ENCODE data around the gene ALG1L2. TPM values are rescaled to one million over a fixed set of nuclear protein-coding genes. Genes with fewer than 3 reads are reported as not detected.
"Not testable (repeated sequence)": the region's sequence is repeated elsewhere in the genome, so short reads cannot be mapped to it uniquely, and the experiment has no call there.

Gene ALG1L2
- total and polyA plus RNA-seq, 2 of the 4 experiments (the other 2 are of a cell fraction): not detected

- H3K9me3 ChIP-seq (ENCODE audit: control insufficient read depth, insufficient read depth, low read length); H4K20me1 ChIP-seq (ENCODE audit: insufficient read depth, low read length); H3K4me1 ChIP-seq (ENCODE audit: control insufficient read depth, insufficient read depth, low read length); H3K27me3 ChIP-seq (ENCODE audit: control insufficient read depth, insufficient read depth, low read length); CTCF ChIA-PET; BruUV-seq (replicated peaks); in situ Hi-C loops (cut with MboI; ENCODE audit: low sequenced_read_pairs); intact Hi-C loops (cut with micrococcal nuclease); H3K9me1 ChIP-seq (ENCODE audit: insufficient read depth, low read length); dilution Hi-C loops (cut with HindIII; ENCODE audit: low sequenced_read_pairs, unreplicated experiment); H3K36me3 ChIP-seq (ENCODE audit: control insufficient read depth, insufficient read depth, low read length): not testable (repeated sequence)
- H2BK120ac ChIP-seq (ENCODE audit: low read depth, low read length): peak overlapping the region; percentile 77
- peak overlapping the region; percentile 85 for H3K56ac ChIP-seq (ENCODE audit: extremely low read depth, insufficient read depth, low read length)
- H3K23ac ChIP-seq (ENCODE audit: low read depth, low read length): peak overlapping the region; percentile 96
- H3K4me2 ChIP-seq (ENCODE audit: low read depth, low read length): peak overlapping the region; percentile 64
- peak overlapping the region; percentile 45 for H3K4me3 ChIP-seq (ENCODE audit: insufficient read depth, low read depth, low read length)
- POLR2A ChIA-PET (ENCODE audit: unreplicated experiment): interaction anchor here (0.7 kb wide), 1 partner anchor 1902 kb away, joined by 3 read pairs; no protein-coding TSS in a partner anchor
- TF ChIP-seq MAZ (IDR thresholded peaks at IDR 0.05; ENCODE audit: borderline replicate concordance, low read depth, low read length) (peak; percentile 30; the same call in 1 of the 2 replicates), USF2 (IDR thresholded peaks at IDR 0.05; ENCODE audit: low read depth, low read length) (peak; percentile 71)
- peak; percentile 92 for DNase-seq
- peak overlapping the region; percentile 94 for H4K91ac ChIP-seq (ENCODE audit: insufficient read depth, low read depth, low read length)
- peak overlapping the region; percentile 55 for H3K27ac ChIP-seq (ENCODE audit: insufficient read depth, low read length)
- WGBS, 2 experiments (ENCODE audit: extremely low coverage in 2 of 2, insufficient read length in 1 of 2): 0% methylated on average over 6 of the region's 63 CpGs; no CpG with 5 or more reads in 1 of the 2 experiments
- H2AFZ ChIP-seq (replicated peaks; ENCODE audit: low read length, poor library complexity): peak overlapping the region; percentile 87
- H2AK5ac ChIP-seq (ENCODE audit: low read depth, low read length): peak overlapping the region; percentile 84
- H4K5ac ChIP-seq (ENCODE audit: low read depth, low read length): peak overlapping the region; percentile 44
- peak overlapping the region; percentile 9; the same call in 1 of the 2 replicates for H2BK20ac ChIP-seq (ENCODE audit: low read depth, low read length)
- peak overlapping the region; percentile 89 for H3K4ac ChIP-seq (ENCODE audit: low read depth, low read length)
- peak overlapping the region; percentile 30 for H3K18ac ChIP-seq (ENCODE audit: low read depth, low read length)
- peak; percentile 45 for ATAC-seq (ENCODE audit: low read depth)
- H3K79me1 ChIP-seq (ENCODE audit: low read depth in 1 of 2, low read length in 2 of 2): peaks cover 8 to 16% of the 10 kb centered on the region in 2 experiments; a peak in 1 of 4 replicates
- H2BK15ac ChIP-seq (ENCODE audit: low read depth, low read length): peak overlapping the region; percentile 95; the same call in 2 of the 3 replicates
- H4K8ac ChIP-seq (ENCODE audit: low read depth in 2 of 2, low read length in 2 of 2): peak overlapping the region; percentile 95 to 98
- peak overlapping the region; percentile 84 for H3K14ac ChIP-seq (replicated peaks; ENCODE audit: low read depth, low read length)
- peak overlapping the region; percentile 52 for H3K9ac ChIP-seq (ENCODE audit: low read depth, low read length)
- peak overlapping the region; percentile 85 for H2AK9ac ChIP-seq (replicated peaks; ENCODE audit: low read depth, low read length, poor library complexity)
- peak overlapping the region; percentile 65 for H2BK5ac ChIP-seq (ENCODE audit: low read depth, low read length, poor library complexity, severe bottlenecking)
Measured at GRCh38 chr3:130111865-130112747, 30.5 kb downstream of the ALG1L2 start.

- ATAC-seq (ENCODE audit: low read depth); in situ Hi-C loops (cut with MboI; ENCODE audit: low sequenced_read_pairs): not testable (repeated sequence)
Measured at GRCh38 chr3:130112748-130113073, 31.1 kb downstream of the ALG1L2 start.

More at GRCh38 chr3:130112748-130113073, 31.1 kb downstream of the ALG1L2 start:
- Histone ChIP-seq H3K23ac (ENCODE audit: low read depth, low read length) (peak overlapping the region; percentile 96), H2BK15ac (ENCODE audit: low read depth, low read length) (peak overlapping the region; percentile 95; the same call in 2 of the 3 replicates), H4K8ac (ENCODE audit: low read depth in 2 of 2, low read length in 2 of 2) (peak overlapping the region; percentile 95 to 98), H2BK20ac (ENCODE audit: low read depth, low read length) (peak overlapping the region; percentile 9), H3K4me3 (ENCODE audit: insufficient read depth, low read depth, low read length) (peak overlapping the region; percentile 45), H2AK5ac (ENCODE audit: low read depth, low read length) (peak overlapping the region; percentile 84), H3K9ac (ENCODE audit: low read depth, low read length) (peak overlapping the region; percentile 52), H2BK120ac (ENCODE audit: low read depth, low read length) (peak overlapping the region; percentile 77), H2AK9ac (replicated peaks; ENCODE audit: low read depth, low read length, poor library complexity) (peak overlapping the region; percentile 85), H3K14ac (replicated peaks; ENCODE audit: low read depth, low read length) (peak overlapping the region; percentile 84), H4K5ac (ENCODE audit: low read depth, low read length) (peak overlapping the region; percentile 44), H2AFZ (replicated peaks; ENCODE audit: low read length, poor library complexity) (peak overlapping the region; percentile 87), H3K4ac (ENCODE audit: low read depth, low read length) (peak overlapping the region; percentile 89), H3K79me1 (ENCODE audit: low read depth in 1 of 2, low read length in 2 of 2) (peaks cover 8 to 16% of the 10 kb centered on the region in 2 experiments; a peak in 1 of 4 replicates), H3K4me2 (ENCODE audit: low read depth, low read length) (peak overlapping the region; percentile 64), H3K56ac (ENCODE audit: extremely low read depth, insufficient read depth, low read length) (peak overlapping the region; percentile 85), H3K27ac (ENCODE audit: insufficient read depth, low read length) (peak overlapping the region; percentile 30), H4K91ac (ENCODE audit: insufficient read depth, low read depth, low read length) (peak overlapping the region; percentile 94), H2BK5ac (ENCODE audit: low read depth, low read length, poor library complexity, severe bottlenecking) (peak overlapping the region; percentile 6), H3K18ac (ENCODE audit: low read depth, low read length) (peak overlapping the region; percentile 30)
- H3K36me3 ChIP-seq (ENCODE audit: control insufficient read depth, insufficient read depth, low read length); H3K4me1 ChIP-seq (ENCODE audit: control insufficient read depth, insufficient read depth, low read length); POLR2A ChIA-PET (ENCODE audit: unreplicated experiment); DNase-seq; H4K20me1 ChIP-seq (ENCODE audit: insufficient read depth, low read length); dilution Hi-C loops (cut with HindIII; ENCODE audit: low sequenced_read_pairs, unreplicated experiment); H3K27me3 ChIP-seq (ENCODE audit: control insufficient read depth, insufficient read depth, low read length); BruUV-seq (replicated peaks); H3K9me3 ChIP-seq (ENCODE audit: control insufficient read depth, insufficient read depth, low read length); H3K9me1 ChIP-seq (ENCODE audit: insufficient read depth, low read length); intact Hi-C loops (cut with micrococcal nuclease); CTCF ChIA-PET: not testable (repeated sequence)
- WGBS, 2 experiments (ENCODE audit: extremely low coverage in 2 of 2, insufficient read length in 1 of 2): no CpG with 5 or more reads among the region's 7 CpGs
